Cortex of kidney (tissue), 1 donor: Measurements from ENCODE around the gene FARS2.

Source experiments
- DNase-seq: peaks from one replicate; lab custom pipeline; 2025; lab: John Stamatoyannopoulos, UW

Gene FARS2

GRCh38 chr6:5425797-5426196 lies 164.5 kb downstream of the FARS2 start:
- DNase-seq = no peak

GRCh38 chr6:5427586-5427985 lies 166.3 kb downstream of the FARS2 start:
- no peak for DNase-seq

- no peak for DNase-seq
Observed at GRCh38 chr6:5433324-5433723, 172.0 kb downstream of the FARS2 start.

- no peak for DNase-seq
Observed at GRCh38 chr6:5435449-5435848, 174.1 kb downstream of the FARS2 start.

GRCh38 chr6:5438922-5439584 lies 177.7 kb downstream of the FARS2 start:
- DNase-seq = no peak

GRCh38 chr6:5439749-5440148 lies 178.4 kb downstream of the FARS2 start:
- no peak for DNase-seq

GRCh38 chr6:5442319-5442718 lies 181.0 kb downstream of the FARS2 start:
- no peak for DNase-seq

GRCh38 chr6:5442916-5443315 lies 181.6 kb downstream of the FARS2 start:
- no peak for DNase-seq

GRCh38 chr6:5443491-5443890 lies 182.2 kb downstream of the FARS2 start:
- no peak for DNase-seq

- no peak for DNase-seq
Observed at GRCh38 chr6:5446362-5447075, 185.2 kb downstream of the FARS2 start.

GRCh38 chr6:5447921-5448320 lies 186.6 kb downstream of the FARS2 start:
- DNase-seq = no peak

- no peak for DNase-seq
Observed at GRCh38 chr6:5450073-5450472, 188.8 kb downstream of the FARS2 start.

GRCh38 chr6:5453546-5453945 lies 192.2 kb downstream of the FARS2 start:
- DNase-seq = no peak

GRCh38 chr6:5455142-5455541 lies 193.8 kb downstream of the FARS2 start:
- no peak for DNase-seq

GRCh38 chr6:5457041-5457440 lies 195.7 kb downstream of the FARS2 start:
- DNase-seq = no peak

- DNase-seq = no peak
Observed at GRCh38 chr6:5457983-5458683, 196.8 kb downstream of the FARS2 start.

- DNase-seq = no peak
Observed at GRCh38 chr6:5459346-5459745, 198.0 kb downstream of the FARS2 start.

GRCh38 chr6:5461365-5461764 lies 200.1 kb downstream of the FARS2 start:
- no peak for DNase-seq

- DNase-seq = no peak
Observed at GRCh38 chr6:5462856-5463255, 201.5 kb downstream of the FARS2 start.

GRCh38 chr6:5463690-5464089 lies 202.4 kb downstream of the FARS2 start:
- no peak for DNase-seq

- no peak for DNase-seq
Observed at GRCh38 chr6:5464099-5464885, 203.0 kb downstream of the FARS2 start.
